HEK293 (cell line): ENCODE results near the gene SERTAD4.

Source experiments
- IKZF3 ChIP-seq: fragments of 450-650 bp; IDR thresholded peaks from 2 replicates; pipeline ENCODE4 v1.5.0; 2018; ENCODE audit warnings: missing biosample characterization, mild to moderate bottlenecking, missing genetic modification characterization, moderate library complexity
- KLF7 ChIP-seq: fragments of 450-650 bp; formaldehyde crosslinking; IDR thresholded peaks from 2 replicates; pipeline ENCODE4 v1.5.1; 2016; ENCODE audit warnings: missing biosample characterization, missing genetic modification characterization, borderline replicate concordance
- KLF8 ChIP-seq: fragments of 450-650 bp; formaldehyde crosslinking; IDR thresholded peaks from 2 replicates; pipeline ENCODE4 v1.5.1; 2016; ENCODE audit warnings: missing biosample characterization, missing genetic modification characterization
- YY2 ChIP-seq: fragments of 450-650 bp; formaldehyde crosslinking; IDR thresholded peaks from 2 replicates; pipeline ENCODE4 v1.5.1; 2016; ENCODE audit warnings: missing biosample characterization, missing genetic modification characterization
- ZEB2 ChIP-seq: fragments of 450-650 bp; formaldehyde crosslinking; IDR thresholded peaks from 2 replicates; pipeline ENCODE4 v1.5.1; 2016; ENCODE audit warnings: missing biosample characterization, missing genetic modification characterization
- ZNF2 ChIP-seq: fragments of 450-650 bp; formaldehyde crosslinking; IDR thresholded peaks from 2 replicates; pipeline ENCODE4 v1.5.1; 2016; ENCODE audit warnings: missing biosample characterization, missing genetic modification characterization
- ZNF266 ChIP-seq: fragments of 450-650 bp; formaldehyde crosslinking; IDR thresholded peaks from 2 replicates; pipeline ENCODE4 v1.5.1; 2016; ENCODE audit warnings: missing biosample characterization, missing genetic modification characterization, low read depth
- ZNF292 ChIP-seq: fragments of 450-650 bp; formaldehyde crosslinking; IDR thresholded peaks from 2 replicates; pipeline ENCODE4 v1.5.1; 2016; ENCODE audit warnings: low read depth, missing biosample characterization, missing genetic modification characterization, borderline replicate concordance
- ZNF366 ChIP-seq: fragments of 450-650 bp; formaldehyde crosslinking; conservative IDR thresholded peaks from 2 replicates; pipeline ENCODE4 v1.5.1; 2016; ENCODE audit warnings: missing biosample characterization, missing genetic modification characterization
- ZNF555 ChIP-seq: fragments of 450-650 bp; formaldehyde crosslinking; conservative IDR thresholded peaks from 2 replicates; pipeline ENCODE4 v1.5.1; 2017; ENCODE audit warnings: missing biosample characterization, mild to moderate bottlenecking, missing genetic modification characterization, inconsistent platforms
- ZNF558 ChIP-seq: fragments of 450-650 bp; formaldehyde crosslinking; IDR thresholded peaks from 2 replicates; pipeline ENCODE4 v1.5.1; 2016; ENCODE audit warnings: missing biosample characterization, missing genetic modification characterization
- ZNF623 ChIP-seq: fragments of 450-650 bp; formaldehyde crosslinking; IDR thresholded peaks from 2 replicates; pipeline ENCODE4 v1.5.1; 2016; ENCODE audit warnings: missing biosample characterization, missing genetic modification characterization
- ZNF670 ChIP-seq: fragments of 450-650 bp; formaldehyde crosslinking; IDR thresholded peaks from 2 replicates; pipeline ENCODE4 v1.5.1; 2016; ENCODE audit warnings: missing biosample characterization, missing genetic modification characterization, low read depth
- ZNF843 ChIP-seq: fragments of 450-650 bp; formaldehyde crosslinking; IDR thresholded peaks from 2 replicates; pipeline ENCODE4 v1.5.1; 2016; ENCODE audit warnings: missing biosample characterization, missing genetic modification characterization
- ZSCAN16 ChIP-seq: fragments of 450-650 bp; formaldehyde crosslinking; IDR thresholded peaks from 2 replicates; pipeline ENCODE4 v1.5.1; 2016; ENCODE audit warnings: missing biosample characterization, missing genetic modification characterization
- TF ChIP-seq, protein P1 (sequence below): fragments of 450-650 bp; formaldehyde crosslinking; IDR thresholded peaks from 2 replicates; pipeline ENCODE4 v1.5.1; 2016; ENCODE audit warnings: missing biosample characterization, missing genetic modification characterization, borderline replicate concordance
- TF ChIP-seq, protein P2 (sequence below): fragments of 450-650 bp; formaldehyde crosslinking; IDR thresholded peaks from 2 replicates; pipeline ENCODE4 v1.5.1; 2016; ENCODE audit warnings: missing biosample characterization, missing genetic modification characterization
- TF ChIP-seq, protein P3 (sequence below): fragments of 450-650 bp; formaldehyde crosslinking; IDR thresholded peaks from 2 replicates; pipeline ENCODE4 v1.5.1; 2016; ENCODE audit warnings: missing biosample characterization, missing genetic modification characterization
- TF ChIP-seq, protein P4 (sequence below): fragments of 450-650 bp; formaldehyde crosslinking; IDR thresholded peaks from 2 replicates; pipeline ENCODE4 v1.5.1; 2017; ENCODE audit warnings: missing biosample characterization, missing genetic modification characterization
- TF ChIP-seq, protein P5 (sequence below): fragments of 450-650 bp; formaldehyde crosslinking; IDR thresholded peaks from 2 replicates; pipeline ENCODE4 v1.5.1; 2016; ENCODE audit warnings: missing biosample characterization, missing genetic modification characterization, low read depth
- TF ChIP-seq, protein P6 (sequence below): fragments of 450-650 bp; formaldehyde crosslinking; IDR thresholded peaks from 2 replicates; pipeline ENCODE4 v1.5.1; 2016; ENCODE audit warnings: missing biosample characterization, missing genetic modification characterization
- TF ChIP-seq, protein P7 (sequence below): fragments of 450-650 bp; formaldehyde crosslinking; IDR thresholded peaks from 2 replicates; pipeline ENCODE4 v1.5.1; 2016; ENCODE audit warnings: missing biosample characterization, missing genetic modification characterization
- TF ChIP-seq, protein P8 (sequence below): fragments of 450-650 bp; formaldehyde crosslinking; IDR thresholded peaks from 2 replicates; pipeline ENCODE4 v1.5.1; 2016; ENCODE audit warnings: missing biosample characterization, missing genetic modification characterization

The SERTAD4 gene

DNA sequence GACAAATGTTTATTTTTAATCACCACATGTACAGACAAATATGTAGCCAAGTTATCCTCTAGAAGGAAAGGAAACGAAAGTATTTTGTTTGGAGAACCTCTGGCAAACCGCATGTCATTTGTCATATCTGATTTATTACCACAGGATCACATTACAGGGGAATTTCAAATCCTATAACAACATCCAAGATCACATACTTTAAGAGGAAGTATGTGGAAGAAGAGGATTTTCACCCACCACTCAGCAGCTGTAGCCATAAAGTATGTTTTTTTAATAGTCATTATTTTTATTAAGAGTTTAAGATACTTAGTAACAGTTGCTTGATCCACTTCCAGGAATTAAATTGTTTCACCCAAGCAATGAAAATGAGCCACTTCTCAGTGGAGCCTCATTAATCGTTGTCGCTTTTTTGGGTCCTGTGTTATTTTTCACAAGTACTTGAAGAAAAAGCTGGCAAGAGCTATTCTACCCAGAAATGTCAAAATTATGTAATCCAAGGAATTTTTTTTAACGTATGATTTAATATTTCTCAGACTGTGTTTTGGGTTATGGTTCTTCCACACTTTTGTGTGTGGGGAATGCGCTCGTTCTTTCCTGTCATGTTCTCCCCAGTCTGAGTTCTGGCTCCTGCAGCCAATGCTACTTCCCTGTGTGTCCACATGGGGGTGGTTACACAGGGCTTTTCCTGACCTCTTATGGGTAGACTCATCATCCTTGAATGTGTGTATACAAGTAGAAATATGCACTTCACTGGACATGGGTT, 6.9 kb downstream of the SERTAD4 start (continued):
- TF ChIP-seq, protein P1, sequence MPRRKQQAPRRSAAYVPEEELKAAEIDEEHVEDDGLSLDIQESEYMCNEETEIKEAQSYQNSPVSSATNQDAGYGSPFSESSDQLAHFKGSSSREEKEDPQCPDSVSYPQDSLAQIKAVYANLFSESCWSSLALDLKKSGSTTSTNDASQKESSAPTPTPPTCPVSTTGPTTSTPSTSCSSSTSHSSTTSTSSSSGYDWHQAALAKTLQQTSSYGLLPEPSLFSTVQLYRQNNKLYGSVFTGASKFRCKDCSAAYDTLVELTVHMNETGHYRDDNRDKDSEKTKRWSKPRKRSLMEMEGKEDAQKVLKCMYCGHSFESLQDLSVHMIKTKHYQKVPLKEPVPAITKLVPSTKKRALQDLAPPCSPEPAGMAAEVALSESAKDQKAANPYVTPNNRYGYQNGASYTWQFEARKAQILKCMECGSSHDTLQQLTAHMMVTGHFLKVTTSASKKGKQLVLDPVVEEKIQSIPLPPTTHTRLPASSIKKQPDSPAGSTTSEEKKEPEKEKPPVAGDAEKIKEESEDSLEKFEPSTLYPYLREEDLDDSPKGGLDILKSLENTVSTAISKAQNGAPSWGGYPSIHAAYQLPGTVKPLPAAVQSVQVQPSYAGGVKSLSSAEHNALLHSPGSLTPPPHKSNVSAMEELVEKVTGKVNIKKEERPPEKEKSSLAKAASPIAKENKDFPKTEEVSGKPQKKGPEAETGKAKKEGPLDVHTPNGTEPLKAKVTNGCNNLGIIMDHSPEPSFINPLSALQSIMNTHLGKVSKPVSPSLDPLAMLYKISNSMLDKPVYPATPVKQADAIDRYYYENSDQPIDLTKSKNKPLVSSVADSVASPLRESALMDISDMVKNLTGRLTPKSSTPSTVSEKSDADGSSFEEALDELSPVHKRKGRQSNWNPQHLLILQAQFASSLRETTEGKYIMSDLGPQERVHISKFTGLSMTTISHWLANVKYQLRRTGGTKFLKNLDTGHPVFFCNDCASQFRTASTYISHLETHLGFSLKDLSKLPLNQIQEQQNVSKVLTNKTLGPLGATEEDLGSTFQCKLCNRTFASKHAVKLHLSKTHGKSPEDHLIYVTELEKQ (tag by site-specific recombination) = peak; percentile 54; the same call in 1 of the 2 replicates
- TF ChIP-seq, protein P2, sequence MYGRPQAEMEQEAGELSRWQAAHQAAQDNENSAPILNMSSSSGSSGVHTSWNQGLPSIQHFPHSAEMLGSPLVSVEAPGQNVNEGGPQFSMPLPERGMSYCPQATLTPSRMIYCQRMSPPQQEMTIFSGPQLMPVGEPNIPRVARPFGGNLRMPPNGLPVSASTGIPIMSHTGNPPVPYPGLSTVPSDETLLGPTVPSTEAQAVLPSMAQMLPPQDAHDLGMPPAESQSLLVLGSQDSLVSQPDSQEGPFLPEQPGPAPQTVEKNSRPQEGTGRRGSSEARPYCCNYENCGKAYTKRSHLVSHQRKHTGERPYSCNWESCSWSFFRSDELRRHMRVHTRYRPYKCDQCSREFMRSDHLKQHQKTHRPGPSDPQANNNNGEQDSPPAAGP (tag by site-specific recombination) = no peak
- TF ChIP-seq ZNF2 (tag by site-specific recombination) (no peak), YY2 (tag by site-specific recombination) (no peak), ZNF623 (tag by site-specific recombination) (no peak), IKZF3 (peak; percentile 41; the same call in 1 of the 2 replicates), ZNF843 (tag by site-specific recombination) (peak; percentile 74), ZNF292 (tag by site-specific recombination) (no peak), ZNF266 (no peak), ZNF366 (tag by site-specific recombination) (peak; percentile 60), ZNF555 (tag by site-specific recombination) (no peak), ZNF670 (tag by site-specific recombination) (no peak), ZEB2 (tag by site-specific recombination) (peak; percentile 68; the same call in 1 of the 2 replicates), ZNF558 (tag by site-specific recombination) (0 out of 2 replicates have a peak, but pooled peaks have one; percentile 23), KLF8 (no peak), KLF7 (tag by site-specific recombination) (no peak), ZSCAN16 (tag by site-specific recombination) (peak; percentile 88)
- TF ChIP-seq, protein P3, sequence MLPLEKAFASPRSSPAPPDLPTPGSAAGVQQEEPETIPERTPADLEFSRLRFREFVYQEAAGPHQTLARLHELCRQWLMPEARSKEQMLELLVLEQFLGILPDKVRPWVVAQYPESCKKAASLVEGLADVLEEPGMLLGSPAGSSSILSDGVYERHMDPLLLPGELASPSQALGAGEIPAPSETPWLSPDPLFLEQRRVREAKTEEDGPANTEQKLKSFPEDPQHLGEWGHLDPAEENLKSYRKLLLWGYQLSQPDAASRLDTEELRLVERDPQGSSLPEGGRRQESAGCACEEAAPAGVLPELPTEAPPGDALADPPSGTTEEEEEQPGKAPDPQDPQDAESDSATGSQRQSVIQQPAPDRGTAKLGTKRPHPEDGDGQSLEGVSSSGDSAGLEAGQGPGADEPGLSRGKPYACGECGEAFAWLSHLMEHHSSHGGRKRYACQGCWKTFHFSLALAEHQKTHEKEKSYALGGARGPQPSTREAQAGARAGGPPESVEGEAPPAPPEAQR (tag by site-specific recombination) = no peak
- TF ChIP-seq, protein P4, sequence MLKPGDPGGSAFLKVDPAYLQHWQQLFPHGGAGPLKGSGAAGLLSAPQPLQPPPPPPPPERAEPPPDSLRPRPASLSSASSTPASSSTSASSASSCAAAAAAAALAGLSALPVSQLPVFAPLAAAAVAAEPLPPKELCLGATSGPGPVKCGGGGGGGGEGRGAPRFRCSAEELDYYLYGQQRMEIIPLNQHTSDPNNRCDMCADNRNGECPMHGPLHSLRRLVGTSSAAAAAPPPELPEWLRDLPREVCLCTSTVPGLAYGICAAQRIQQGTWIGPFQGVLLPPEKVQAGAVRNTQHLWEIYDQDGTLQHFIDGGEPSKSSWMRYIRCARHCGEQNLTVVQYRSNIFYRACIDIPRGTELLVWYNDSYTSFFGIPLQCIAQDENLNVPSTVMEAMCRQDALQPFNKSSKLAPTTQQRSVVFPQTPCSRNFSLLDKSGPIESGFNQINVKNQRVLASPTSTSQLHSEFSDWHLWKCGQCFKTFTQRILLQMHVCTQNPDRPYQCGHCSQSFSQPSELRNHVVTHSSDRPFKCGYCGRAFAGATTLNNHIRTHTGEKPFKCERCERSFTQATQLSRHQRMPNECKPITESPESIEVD (tag by site-specific recombination) = peak; percentile 92
- TF ChIP-seq, protein P5, sequence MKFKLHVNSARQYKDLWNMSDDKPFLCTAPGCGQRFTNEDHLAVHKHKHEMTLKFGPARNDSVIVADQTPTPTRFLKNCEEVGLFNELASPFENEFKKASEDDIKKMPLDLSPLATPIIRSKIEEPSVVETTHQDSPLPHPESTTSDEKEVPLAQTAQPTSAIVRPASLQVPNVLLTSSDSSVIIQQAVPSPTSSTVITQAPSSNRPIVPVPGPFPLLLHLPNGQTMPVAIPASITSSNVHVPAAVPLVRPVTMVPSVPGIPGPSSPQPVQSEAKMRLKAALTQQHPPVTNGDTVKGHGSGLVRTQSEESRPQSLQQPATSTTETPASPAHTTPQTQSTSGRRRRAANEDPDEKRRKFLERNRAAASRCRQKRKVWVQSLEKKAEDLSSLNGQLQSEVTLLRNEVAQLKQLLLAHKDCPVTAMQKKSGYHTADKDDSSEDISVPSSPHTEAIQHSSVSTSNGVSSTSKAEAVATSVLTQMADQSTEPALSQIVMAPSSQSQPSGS (tag by site-specific recombination) = no peak
- TF ChIP-seq, protein P6, sequence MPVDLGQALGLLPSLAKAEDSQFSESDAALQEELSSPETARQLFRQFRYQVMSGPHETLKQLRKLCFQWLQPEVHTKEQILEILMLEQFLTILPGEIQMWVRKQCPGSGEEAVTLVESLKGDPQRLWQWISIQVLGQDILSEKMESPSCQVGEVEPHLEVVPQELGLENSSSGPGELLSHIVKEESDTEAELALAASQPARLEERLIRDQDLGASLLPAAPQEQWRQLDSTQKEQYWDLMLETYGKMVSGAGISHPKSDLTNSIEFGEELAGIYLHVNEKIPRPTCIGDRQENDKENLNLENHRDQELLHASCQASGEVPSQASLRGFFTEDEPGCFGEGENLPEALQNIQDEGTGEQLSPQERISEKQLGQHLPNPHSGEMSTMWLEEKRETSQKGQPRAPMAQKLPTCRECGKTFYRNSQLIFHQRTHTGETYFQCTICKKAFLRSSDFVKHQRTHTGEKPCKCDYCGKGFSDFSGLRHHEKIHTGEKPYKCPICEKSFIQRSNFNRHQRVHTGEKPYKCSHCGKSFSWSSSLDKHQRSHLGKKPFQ (tag by site-specific recombination) = no peak
- TF ChIP-seq, protein P7, sequence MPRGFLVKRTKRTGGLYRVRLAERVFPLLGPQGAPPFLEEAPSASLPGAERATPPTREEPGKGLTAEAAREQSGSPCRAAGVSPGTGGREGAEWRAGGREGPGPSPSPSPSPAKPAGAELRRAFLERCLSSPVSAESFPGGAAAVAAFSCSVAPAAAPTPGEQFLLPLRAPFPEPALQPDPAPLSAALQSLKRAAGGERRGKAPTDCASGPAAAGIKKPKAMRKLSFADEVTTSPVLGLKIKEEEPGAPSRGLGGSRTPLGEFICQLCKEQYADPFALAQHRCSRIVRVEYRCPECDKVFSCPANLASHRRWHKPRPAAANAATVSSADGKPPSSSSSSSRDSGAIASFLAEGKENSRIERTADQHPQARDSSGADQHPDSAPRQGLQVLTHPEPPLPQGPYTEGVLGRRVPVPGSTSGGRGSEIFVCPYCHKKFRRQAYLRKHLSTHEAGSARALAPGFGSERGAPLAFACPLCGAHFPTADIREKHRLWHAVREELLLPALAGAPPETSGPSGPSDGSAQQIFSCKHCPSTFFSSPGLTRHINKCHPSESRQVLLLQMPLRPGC = 0 out of 2 replicates have a peak, but pooled peaks have one; percentile 58
- TF ChIP-seq, protein P8, sequence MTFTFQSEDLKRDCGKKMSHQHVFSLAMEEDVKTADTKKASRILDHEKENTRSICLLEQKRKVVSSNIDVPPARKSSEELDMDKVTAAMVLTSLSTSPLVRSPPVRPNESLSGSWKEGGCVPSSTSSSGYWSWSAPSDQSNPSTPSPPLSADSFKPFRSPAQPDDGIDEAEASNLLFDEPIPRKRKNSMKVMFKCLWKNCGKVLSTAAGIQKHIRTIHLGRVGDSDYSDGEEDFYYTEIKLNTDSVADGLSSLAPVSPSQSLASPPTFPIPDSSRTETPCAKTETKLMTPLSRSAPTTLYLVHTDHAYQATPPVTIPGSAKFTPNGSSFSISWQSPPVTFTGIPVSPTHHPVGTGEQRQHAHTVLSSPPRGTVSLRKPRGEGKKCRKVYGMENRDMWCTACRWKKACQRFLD (tag by site-specific recombination) = no peak
